Measurements from ENCODE around the gene TOGARAM1.

The TOGARAM1 gene

GRCh38 chr14:45084946-45085346, 123.0 kb downstream of the TOGARAM1 start:
- DNase-seq (ENCODE audit: low spot score): no peak

DNA sequence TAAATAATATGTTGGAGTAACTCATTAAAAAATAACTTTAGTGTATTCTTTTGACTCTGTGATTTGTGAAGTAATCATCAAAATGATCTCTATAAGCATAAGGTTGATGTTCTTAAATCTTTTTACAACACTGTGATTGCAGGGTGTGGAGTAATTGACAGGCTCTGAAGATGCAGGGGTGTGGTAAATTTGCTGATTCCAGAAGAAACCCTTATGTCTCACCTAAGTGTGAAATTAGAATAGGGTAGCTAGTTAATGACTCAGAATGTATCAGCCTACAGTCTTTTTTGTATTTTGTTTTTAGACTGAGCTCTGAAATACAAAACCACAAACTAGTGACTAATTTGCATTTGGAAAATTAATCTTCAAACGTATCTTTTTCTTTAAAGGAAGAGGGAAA, 127.8 kb downstream of the TOGARAM1 start:
- DNase-seq (ENCODE audit: low spot score): no peak

DNA sequence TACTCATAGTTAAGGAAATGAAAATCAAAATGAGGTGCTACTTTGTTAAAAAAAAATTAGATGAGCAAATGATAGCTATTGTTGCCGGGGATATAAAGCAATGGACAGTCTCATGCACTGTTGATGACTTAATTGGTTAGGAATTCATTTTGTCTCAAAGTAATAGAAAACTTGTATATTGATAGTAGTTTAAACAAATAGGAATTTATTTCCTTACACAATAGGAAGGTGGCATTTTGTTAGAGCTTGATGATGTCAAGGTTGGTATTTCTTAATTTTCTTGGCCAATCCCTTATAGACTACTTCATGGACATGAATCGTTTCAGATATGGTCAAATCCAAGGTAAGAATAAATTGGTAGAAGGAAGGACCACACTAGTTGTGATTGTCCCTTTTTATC, 129.7 kb downstream of the TOGARAM1 start:
- no peak for DNase-seq (ENCODE audit: low spot score)

- DNase-seq (ENCODE audit: low spot score): no peak
Observed at GRCh38 chr14:45094275-45094674, 132.3 kb downstream of the TOGARAM1 start.

DNA sequence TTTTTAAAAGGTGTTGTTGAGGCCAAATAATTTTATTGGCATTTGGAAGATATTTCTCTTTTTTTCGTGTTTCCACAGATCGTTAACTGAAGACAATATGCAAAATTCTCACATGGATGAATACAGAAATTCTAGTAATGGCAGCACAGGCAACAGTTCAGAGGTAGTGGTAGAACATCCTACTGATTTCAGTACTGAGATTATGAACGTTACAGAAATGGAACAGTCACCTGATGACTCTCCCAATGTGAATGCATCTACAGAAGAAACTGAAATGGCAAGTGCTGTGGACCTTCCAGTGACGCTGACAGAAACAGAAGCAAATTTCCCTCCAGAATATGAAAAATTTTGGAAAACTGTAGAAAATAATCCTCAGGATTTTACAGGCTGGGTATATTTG, 133.2 kb downstream of the TOGARAM1 start:
- no peak for DNase-seq (ENCODE audit: low spot score)

GRCh38 chr14:45096218-45096617, 134.2 kb downstream of the TOGARAM1 start:
- no peak for DNase-seq (ENCODE audit: low spot score)

DNA sequence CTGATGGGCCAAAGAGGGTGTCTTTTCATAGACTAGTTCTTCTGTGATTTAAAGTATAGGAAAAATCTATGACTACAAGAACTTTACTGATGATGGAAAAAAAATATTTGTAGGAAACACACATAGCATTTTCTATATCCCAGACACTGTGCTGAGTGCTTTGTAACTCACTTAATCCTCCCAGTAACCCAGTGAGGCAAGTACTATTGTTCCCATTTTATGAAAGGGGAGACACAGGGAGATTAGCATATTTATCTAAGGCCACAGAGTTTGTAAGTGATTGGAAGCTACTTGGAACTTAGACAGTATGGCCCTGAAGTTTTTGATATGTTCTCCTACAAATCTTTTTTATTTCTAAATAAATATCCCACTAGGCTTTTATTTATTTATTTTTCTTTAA, 141.8 kb downstream of the TOGARAM1 start:
- no peak for DNase-seq (ENCODE audit: low spot score)

DNA sequence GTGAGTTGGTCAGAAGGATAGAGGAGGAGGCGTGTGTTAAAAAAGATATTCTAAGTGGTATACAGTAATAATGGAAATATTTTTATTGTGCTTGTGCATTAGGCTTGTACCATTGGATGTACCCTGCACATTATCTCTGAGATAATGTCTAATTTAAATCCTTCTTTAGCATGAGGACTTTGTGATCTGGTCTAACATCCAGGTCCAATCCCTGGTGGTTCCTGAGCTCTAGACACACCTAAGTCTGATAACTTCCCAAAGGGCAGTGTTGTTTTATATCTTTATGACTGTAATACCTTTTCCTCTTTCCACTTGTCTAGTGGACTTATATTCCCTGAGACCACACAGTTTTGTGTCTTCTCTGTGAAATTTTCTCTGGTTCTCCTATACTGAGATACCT, 142.6 kb downstream of the TOGARAM1 start:
- DNase-seq (ENCODE audit: low spot score): no peak

DNA sequence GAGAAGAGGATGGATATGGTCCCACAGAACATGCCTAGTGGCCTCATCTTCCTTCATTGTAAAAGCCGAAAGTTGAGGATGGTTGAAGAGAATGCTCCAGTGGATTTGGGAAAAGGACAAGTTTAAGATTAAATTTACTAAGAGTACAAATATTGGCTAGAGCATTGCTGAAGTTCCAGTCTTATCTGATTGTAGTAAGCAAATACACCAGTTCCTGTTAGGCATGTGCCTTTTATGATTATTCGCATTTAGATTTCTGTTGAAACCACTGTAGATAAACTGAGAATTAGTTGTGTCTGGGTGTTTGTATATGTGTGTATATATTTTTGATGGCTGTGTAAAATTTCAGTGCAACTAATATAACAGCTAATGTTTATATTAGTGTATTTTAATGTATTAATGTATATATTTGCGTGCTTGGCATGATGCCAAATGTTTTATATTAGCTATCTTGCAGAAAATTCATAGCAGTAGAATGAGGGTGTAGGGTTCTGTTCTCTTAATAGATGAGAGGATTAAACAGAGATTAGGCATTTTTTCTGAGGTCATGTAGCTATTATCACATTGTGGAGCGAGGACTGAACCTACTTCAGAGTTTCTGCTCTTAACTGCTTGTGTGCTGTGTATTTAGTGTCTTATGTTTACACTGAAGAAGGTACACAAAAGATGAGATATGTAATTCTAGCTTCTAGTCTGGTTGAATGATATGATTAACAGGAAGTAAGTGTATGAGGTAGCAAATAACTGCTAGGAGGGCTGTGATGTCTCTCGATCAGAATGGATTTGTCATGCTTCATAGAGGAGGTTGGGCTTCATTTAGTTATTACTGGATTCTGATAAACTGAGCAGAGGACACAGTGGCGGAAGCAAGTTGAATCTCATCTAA, 151.1 kb downstream of the TOGARAM1 start:
- no peak for DNase-seq (ENCODE audit: low spot score)

DNA sequence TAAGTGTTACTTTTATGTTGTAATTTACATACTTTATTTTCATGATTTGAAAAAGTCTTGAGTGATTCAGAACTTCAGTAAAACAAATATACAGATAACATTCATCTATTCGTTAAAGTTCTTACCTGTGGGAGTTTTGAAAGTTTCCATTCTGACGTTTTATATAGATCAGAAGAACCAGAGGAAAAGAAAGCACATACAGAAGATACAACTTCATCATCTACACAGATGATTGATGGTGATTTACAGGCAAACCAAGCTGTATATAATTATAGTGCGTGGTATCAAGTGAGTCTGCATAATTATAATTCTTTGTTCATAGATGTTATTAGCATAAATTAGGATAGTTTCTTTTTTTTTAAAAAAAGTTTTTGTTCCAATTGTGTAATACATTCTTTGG, 152.3 kb downstream of the TOGARAM1 start:
- no peak for DNase-seq (ENCODE audit: low spot score)

- no peak for DNase-seq (ENCODE audit: low spot score)
Observed at GRCh38 chr14:45118594-45118993, 156.6 kb downstream of the TOGARAM1 start.

DNA sequence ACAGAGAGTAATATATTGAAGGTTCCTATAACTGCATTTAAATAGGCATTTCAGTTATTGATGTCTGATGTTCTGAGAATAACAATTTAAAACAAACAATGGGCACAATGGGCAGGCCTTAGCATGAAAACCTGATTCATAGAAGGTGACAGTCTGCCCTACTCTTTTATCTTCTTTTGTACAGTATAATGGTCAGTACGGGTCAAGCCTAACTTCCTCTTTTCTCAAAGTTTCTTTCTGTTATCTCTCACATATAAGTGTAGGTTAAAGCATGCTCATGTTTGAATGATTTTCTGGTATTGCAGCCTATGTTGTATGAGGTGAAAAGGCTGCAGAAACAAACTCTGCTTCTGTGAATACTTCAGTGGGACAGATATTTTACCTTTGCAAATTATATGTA, 158.1 kb downstream of the TOGARAM1 start:
- no peak for DNase-seq (ENCODE audit: low spot score)

- DNase-seq (ENCODE audit: low spot score): no peak
Observed at GRCh38 chr14:45123271-45123670, 161.3 kb downstream of the TOGARAM1 start.

Data from D341Med (cell line).